Stimulated activated effector memory CD8-positive, alpha-beta T cell treated with anti-CD3 and anti-CD28 coated beads, Interleukin-12 subunit alpha, Interleukin-12 subunit beta, amount 100 ng/mL, for 72 hours (primary cell): ENCODE results near the gene N4BP2L2.

Experiments
- ATAC-seq: fragments of 150-1000 bp; cut with Tn5 transposase; 2 replicates; pipeline ENCODE4 v1.10.0; 2021
- DNase-seq, 2 donors: peaks; one replicate each; pipeline ENCODE4 v3.0.0; 2021 to 2022; ENCODE audit warnings: low spot score in 2 of 2
- H3K27ac Mint-ChIP-seq: one replicate; pipeline ENCODE4 v1.8.0; 2022; ENCODE audit warnings: mild to moderate bottlenecking, mixed read lengths
- H3K36me3 Mint-ChIP-seq: one replicate; pipeline ENCODE4 v1.8.0; 2022; ENCODE audit warnings: mild to moderate bottlenecking, mixed read lengths
- H3K4me1 Mint-ChIP-seq: one replicate; pipeline ENCODE4 v1.8.0; 2022; ENCODE audit warnings: mixed read lengths
- H3K4me3 Mint-ChIP-seq: one replicate; pipeline ENCODE4 v1.8.0; 2022; ENCODE audit warnings: mild to moderate bottlenecking, mixed read lengths
- H3K9me3 Mint-ChIP-seq: one replicate; pipeline ENCODE4 v1.8.0; 2022; ENCODE audit warnings: mixed read lengths

The N4BP2L2 gene

DNA sequence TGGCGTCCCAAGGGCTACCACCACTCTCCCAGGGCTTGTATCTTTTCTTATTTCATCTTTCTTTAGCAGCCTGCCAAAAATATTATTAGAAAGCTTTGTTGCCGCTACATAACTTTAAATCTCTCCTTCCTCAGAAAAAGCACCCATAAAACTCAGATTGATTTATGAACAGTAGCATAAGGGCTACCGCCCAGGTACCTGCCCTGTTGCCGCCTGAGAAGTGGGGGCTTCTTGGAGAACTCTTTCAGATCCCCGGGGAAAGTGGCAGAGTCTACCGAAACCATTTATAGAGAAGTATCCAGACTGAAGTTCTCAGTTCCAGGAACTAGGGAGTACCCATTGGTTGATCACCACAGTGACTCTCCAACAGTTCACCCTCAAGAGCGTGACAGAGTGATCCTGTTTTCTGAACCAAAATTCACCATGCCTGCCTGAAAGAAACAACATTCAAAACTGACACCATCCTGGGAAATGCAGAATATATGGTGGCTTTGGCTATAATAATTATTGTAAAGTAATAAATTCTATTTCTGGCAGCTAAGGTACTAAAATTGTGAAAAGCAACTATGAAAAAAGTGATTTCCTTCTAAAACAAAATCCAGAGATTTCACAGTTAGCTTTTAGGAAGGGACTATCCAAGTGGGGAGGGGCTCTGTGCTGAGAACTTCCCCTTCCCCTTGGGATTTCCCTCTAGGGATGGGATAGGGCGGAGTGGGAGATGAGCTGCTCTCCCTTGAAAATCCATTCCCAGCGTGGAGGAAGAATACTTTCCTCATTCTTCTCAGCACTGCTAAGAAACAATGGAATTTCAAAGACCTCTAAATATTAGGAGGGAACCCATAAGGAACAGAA is 109.8 kb downstream of the N4BP2L2 start:
- peaks cover 38% of the 10 kb centered on the region for H3K36me3 Mint-ChIP-seq
- peak overlapping the region; percentile 99 for H3K4me3 Mint-ChIP-seq
- no peaks in the 10 kb centered on the region for H3K9me3 Mint-ChIP-seq
- no peak for DNase-seq
- peak overlapping the region; percentile 96 for H3K27ac Mint-ChIP-seq
- peak; percentile 17 for ATAC-seq
- H3K4me1 Mint-ChIP-seq, result peaks cover 43% of the 10 kb centered on the region

GRCh38 chr13:32427852-32428580 is 110.6 kb downstream of the N4BP2L2 start, which contains the start of gene N4BP2L1:
TSS of gene N4BP2L1 (minus strand) at chr13:32428130. CDS start at chr13:32428082, 48 bp downstream.
- Mint-ChIP-seq H3K27ac (peak within 1 kb of the TSS; percentile 98), H3K4me1 (peaks cover 49% of the 10 kb centered on the region), H3K4me3 (peak within 1 kb of the TSS; percentile 99), H3K9me3 (no peaks in the 10 kb centered on the region), H3K36me3 (peaks cover 46% of the 10 kb centered on the region)
- ATAC-seq (peak; percentile 83), DNase-seq (peak; percentile 72 to 93)

DNA sequence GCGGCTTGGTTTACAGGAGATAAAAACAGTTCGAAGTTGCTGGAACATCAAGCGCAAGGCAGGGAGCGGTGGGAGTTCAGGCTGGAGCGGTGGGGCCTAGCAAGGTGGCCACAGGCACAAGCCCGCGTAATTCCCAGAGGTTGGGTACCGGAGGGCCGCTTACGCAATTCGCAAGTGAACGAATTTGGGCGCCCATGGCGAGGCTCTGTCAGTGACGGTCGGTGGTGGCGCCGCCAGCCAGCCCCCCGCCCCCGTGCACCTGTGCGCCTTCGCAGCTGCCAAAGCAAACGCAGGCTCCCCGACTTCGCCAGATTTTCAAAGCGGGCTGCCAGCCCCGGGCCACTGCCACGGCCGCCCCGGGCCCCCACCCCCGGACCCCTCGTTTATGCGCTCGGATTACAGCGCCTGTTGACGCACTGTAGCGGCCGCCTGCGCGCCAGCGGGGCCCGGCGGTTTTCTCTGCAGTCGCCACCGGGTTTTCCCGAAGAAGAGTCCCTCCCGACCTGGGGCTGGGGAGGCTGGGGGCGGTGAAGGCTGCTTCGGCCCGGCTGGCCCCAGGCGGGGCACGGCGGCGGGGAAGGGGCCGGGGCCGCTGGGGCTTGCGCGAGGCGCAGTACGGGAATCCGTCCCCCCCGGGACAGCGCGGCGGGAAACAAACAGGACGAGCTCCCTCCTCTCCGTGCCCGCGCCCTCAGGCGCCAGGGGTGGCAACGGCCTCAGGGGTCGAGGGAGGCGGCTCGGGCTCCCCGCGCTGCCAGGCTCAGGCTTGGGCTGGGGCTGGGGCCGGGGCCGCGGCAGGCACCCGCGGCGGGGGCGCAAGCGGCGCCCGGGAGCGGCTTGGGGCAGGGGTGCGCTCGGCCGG is 111.4 kb downstream of the N4BP2L2 start:
- peak; percentile 48 to 81 for DNase-seq

GRCh38 chr13:32426191-32426989 is 112.2 kb downstream of the N4BP2L2 start:
- ATAC-seq, result peak; percentile 74
- H3K4me1 Mint-ChIP-seq, result peaks cover 54% of the 10 kb centered on the region
- DNase-seq, result peak in 1 of 2 donors; percentile 70

More for the DNA sequence above, 111.4 kb downstream of the N4BP2L2 start:
- Mint-ChIP-seq H3K36me3 (peaks cover 54% of the 10 kb centered on the region), H3K4me3 (peak overlapping the region; percentile 99), H3K4me1 (peaks cover 53% of the 10 kb centered on the region), H3K27ac (peak overlapping the region; percentile 98), H3K9me3 (no peaks in the 10 kb centered on the region)
- peak; percentile 49 for ATAC-seq

GRCh38 chr13:32425158-32425557 is 113.4 kb downstream of the N4BP2L2 start:
- no peak for ATAC-seq
- Mint-ChIP-seq H3K4me1 (peaks cover 51% of the 10 kb centered on the region), H3K9me3 (peaks cover under 1% of the 10 kb centered on the region), H3K36me3 (peaks cover 73% of the 10 kb centered on the region), H3K27ac (peak overlapping the region; percentile 64), H3K4me3 (peak overlapping the region; percentile 99)
- DNase-seq, result no peak

More at GRCh38 chr13:32426191-32426989, 112.2 kb downstream of the N4BP2L2 start:
- Mint-ChIP-seq H3K4me3 (peak overlapping the region; percentile 99), H3K36me3 (peaks cover 60% of the 10 kb centered on the region), H3K27ac (peak overlapping the region; percentile 98), H3K9me3 (no peaks in the 10 kb centered on the region)

- peaks cover 3% of the 10 kb centered on the region for H3K9me3 Mint-ChIP-seq
- peaks cover 87% of the 10 kb centered on the region for H3K36me3 Mint-ChIP-seq
- ATAC-seq, result no peak
- no peak overlapping the region for H3K4me3 Mint-ChIP-seq
- DNase-seq, result no peak
- no peak overlapping the region for H3K27ac Mint-ChIP-seq
- peaks cover 42% of the 10 kb centered on the region for H3K4me1 Mint-ChIP-seq
Observed at GRCh38 chr13:32423592-32423991, 115.0 kb downstream of the N4BP2L2 start.

- no peak for ATAC-seq
- peaks cover 30% of the 10 kb centered on the region for H3K4me1 Mint-ChIP-seq
- H3K9me3 Mint-ChIP-seq, result peaks cover 3% of the 10 kb centered on the region
- peaks cover 64% of the 10 kb centered on the region for H3K36me3 Mint-ChIP-seq
- H3K4me3 Mint-ChIP-seq, result no peak overlapping the region
- DNase-seq, result no peak
- H3K27ac Mint-ChIP-seq, result no peak overlapping the region
Observed at GRCh38 chr13:32419862-32420261, 118.7 kb downstream of the N4BP2L2 start.

GRCh38 chr13:32417995-32418394 is 120.6 kb downstream of the N4BP2L2 start:
- H3K4me3 Mint-ChIP-seq, result no peak overlapping the region
- DNase-seq, result no peak
- H3K36me3 Mint-ChIP-seq, result peaks cover 46% of the 10 kb centered on the region
- no peak for ATAC-seq
- H3K4me1 Mint-ChIP-seq, result peaks cover 17% of the 10 kb centered on the region
- peaks cover 3% of the 10 kb centered on the region for H3K9me3 Mint-ChIP-seq
- H3K27ac Mint-ChIP-seq, result no peak overlapping the region

GRCh38 chr13:32415019-32415418 is 123.6 kb downstream of the N4BP2L2 start:
- H3K9me3 Mint-ChIP-seq, result peaks cover 2% of the 10 kb centered on the region
- peaks cover 21% of the 10 kb centered on the region for H3K36me3 Mint-ChIP-seq
- ATAC-seq, result peak; percentile 63
- no peak overlapping the region for H3K4me3 Mint-ChIP-seq
- H3K27ac Mint-ChIP-seq, result no peak overlapping the region
- DNase-seq, result no peak
- peaks cover 13% of the 10 kb centered on the region for H3K4me1 Mint-ChIP-seq

- Mint-ChIP-seq H3K36me3 (peaks cover 21% of the 10 kb centered on the region), H3K4me3 (no peak overlapping the region), H3K9me3 (no peaks in the 10 kb centered on the region), H3K4me1 (peaks cover 17% of the 10 kb centered on the region), H3K27ac (no peak overlapping the region)
- ATAC-seq (no peak), DNase-seq (no peak)
Observed at GRCh38 chr13:32414580-32414979, 124.0 kb downstream of the N4BP2L2 start.

DNA sequence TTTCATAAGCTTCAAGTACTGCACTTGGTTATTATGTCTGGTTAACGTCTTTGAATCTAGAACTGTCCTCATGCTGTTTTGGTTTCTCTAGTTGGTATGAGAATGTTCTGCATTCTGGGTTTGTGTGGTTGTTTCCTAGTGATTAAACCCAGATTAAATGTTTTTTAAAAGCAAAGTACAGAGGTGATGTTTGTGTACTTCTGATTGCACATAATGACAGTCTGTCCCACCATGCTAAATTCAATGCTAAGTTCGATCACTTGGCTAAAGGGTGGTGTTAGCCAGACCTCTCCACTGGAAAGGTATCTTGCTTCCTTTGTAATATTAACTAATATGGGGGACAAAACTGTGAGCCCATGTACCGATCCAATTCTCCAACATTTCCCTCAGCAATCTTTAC is 125.3 kb downstream of the N4BP2L2 start:
- H3K4me3 Mint-ChIP-seq, result no peak overlapping the region
- H3K27ac Mint-ChIP-seq, result no peak overlapping the region
- H3K9me3 Mint-ChIP-seq, result no peaks in the 10 kb centered on the region
- peaks cover 26% of the 10 kb centered on the region for H3K4me1 Mint-ChIP-seq
- peaks cover 10% of the 10 kb centered on the region for H3K36me3 Mint-ChIP-seq
- ATAC-seq (no peak), DNase-seq (no peak)

GRCh38 chr13:32409561-32410421 is 128.8 kb downstream of the N4BP2L2 start:
- no peak overlapping the region for H3K27ac Mint-ChIP-seq
- DNase-seq (no peak), ATAC-seq (no peak)
- H3K4me3 Mint-ChIP-seq, result no peak overlapping the region
- peaks cover 25% of the 10 kb centered on the region for H3K4me1 Mint-ChIP-seq
- H3K36me3 Mint-ChIP-seq, result peaks cover 43% of the 10 kb centered on the region
- no peaks in the 10 kb centered on the region for H3K9me3 Mint-ChIP-seq

- H3K4me3 Mint-ChIP-seq, result no peak overlapping the region
- DNase-seq, result no peak
- no peaks in the 10 kb centered on the region for H3K9me3 Mint-ChIP-seq
- peaks cover 25% of the 10 kb centered on the region for H3K4me1 Mint-ChIP-seq
- no peak for ATAC-seq
- H3K36me3 Mint-ChIP-seq, result peaks cover 51% of the 10 kb centered on the region
- H3K27ac Mint-ChIP-seq, result peak overlapping the region; percentile 69
Observed at GRCh38 chr13:32409001-32409313, 129.6 kb downstream of the N4BP2L2 start.
